HepG2 (cell line): ENCODE measurements around the gene LRRC45. TPM values are rescaled to one million over a fixed set of nuclear protein-coding genes. Genes with fewer than 3 reads are reported as not detected.

Source experiments
- ARID4A ChIP-seq: sonication (generic); formaldehyde crosslinking; IDR thresholded peaks from 2 replicates; pipeline ENCODE4 v1.5.0; 2020; ENCODE audit warnings: mild to moderate bottlenecking, missing genetic modification reagents, borderline replicate concordance
- ELF4 ChIP-seq: sonication (generic); formaldehyde crosslinking; IDR thresholded peaks from 2 replicates; pipeline ENCODE4 v1.5.0; 2020; ENCODE audit warnings: missing genetic modification reagents, mild to moderate bottlenecking, moderate library complexity, borderline replicate concordance
- MED1 ChIP-seq: sonication (generic); formaldehyde crosslinking; IDR thresholded peaks from 2 replicates; pipeline ENCODE4 v1.4.0; 2020; ENCODE audit warnings: missing genetic modification reagents
- NONO ChIP-seq, 2 experiments: fragments of 450-650 bp in 1 of 2; sonication (generic) in 1 of 2; formaldehyde crosslinking in 1 of 2; IDR thresholded peaks in 1 of 2; conservative IDR thresholded peaks in 1 of 2; 2 replicates each; pipeline versions ENCODE4 v1.6.1 to v1.8.0; 2017 to 2022; ENCODE audit warnings: mild to moderate bottlenecking in 1 of 2, missing genetic modification reagents in 1 of 2, moderate library complexity in 1 of 2
- RBFOX2 ChIP-seq: fragments of 200-400 bp; formaldehyde crosslinking; IDR thresholded peaks from 2 replicates; pipeline ENCODE4 v1.6.1; 2017; ENCODE audit warnings: low read depth, mild to moderate bottlenecking, low read length
- ZBED4 ChIP-seq: sonication (generic); formaldehyde crosslinking; IDR thresholded peaks from 2 replicates; pipeline ENCODE4 v1.4.0; 2020; ENCODE audit warnings: missing genetic modification reagents, borderline replicate concordance
- ZNF329 ChIP-seq: sonication (generic); formaldehyde crosslinking; IDR thresholded peaks from 2 replicates; pipeline ENCODE4 v1.9.0; 2021; ENCODE audit warnings: low read depth, mild to moderate bottlenecking, missing genetic modification reagents
- ZNF563 ChIP-seq: sonication (generic); formaldehyde crosslinking; IDR thresholded peaks from 2 replicates; pipeline ENCODE4 v1.8.0; 2022; ENCODE audit warnings: mild to moderate bottlenecking, moderate library complexity, missing genetic modification reagents
- ZNF782 ChIP-seq: sonication (generic); formaldehyde crosslinking; IDR thresholded peaks from 2 replicates; pipeline ENCODE4 v1.4.0; 2020; ENCODE audit warnings: missing genetic modification reagents, mild to moderate bottlenecking, borderline replicate concordance
- ZNF816 ChIP-seq: sonication (generic); formaldehyde crosslinking; IDR thresholded peaks from 2 replicates; pipeline ENCODE4 v1.8.0; 2022; ENCODE audit warnings: missing genetic modification reagents, mild to moderate bottlenecking, borderline replicate concordance
- ZSCAN21 ChIP-seq: sonication (generic); formaldehyde crosslinking; IDR thresholded peaks from 2 replicates; pipeline ENCODE4 v1.8.0; 2022; ENCODE audit warnings: mild to moderate bottlenecking, missing genetic modification reagents, moderate library complexity, borderline replicate concordance
- polyA plus RNA-seq, 8 experiments: library from polyadenylated mRNA; depleted of rRNA in 3 of 8; stranded (reverse) in 7 of 8; unstranded in 1 of 8; fragments of >200 nt; fragmentation: Illumina TruSeq in 4 of 8; extraction: Trizol in 4 of 8; gene quantifications; 2 replicates each; pipeline versions ENCODE4 v1.2.1 to v1.2.3, GENCODE V29; 2011 to 2016; ENCODE audit warnings: low read depth in 4 of 8, missing spikeins in 1 of 8, mixed read lengths in 1 of 8; ENCODE audit not compliant: insufficient read depth in 1 of 8
- total RNA-seq, 5 experiments: library from RNA; depleted of rRNA; stranded (reverse); fragments of >200 nt; fragmentation: Illumina TruSeq; extraction: Trizol; gene quantifications; 2 replicates each; pipeline ENCODE4 v1.2.3, GENCODE V29; 2016; ENCODE audit warnings: low read depth in 1 of 5
- TF ChIP-seq, protein P1 (sequence below): sonication (generic); formaldehyde crosslinking; IDR thresholded peaks from 2 replicates; pipeline ENCODE4 v1.4.0; 2020; ENCODE audit warnings: mild to moderate bottlenecking, missing genetic modification reagents

Gene LRRC45
- total and polyA plus RNA-seq, 2 of the 13 experiments (the other 11 are each of a cell fraction or from before 2014, with no cell fraction given), result 11.6 to 48.1 TPM

DNA sequence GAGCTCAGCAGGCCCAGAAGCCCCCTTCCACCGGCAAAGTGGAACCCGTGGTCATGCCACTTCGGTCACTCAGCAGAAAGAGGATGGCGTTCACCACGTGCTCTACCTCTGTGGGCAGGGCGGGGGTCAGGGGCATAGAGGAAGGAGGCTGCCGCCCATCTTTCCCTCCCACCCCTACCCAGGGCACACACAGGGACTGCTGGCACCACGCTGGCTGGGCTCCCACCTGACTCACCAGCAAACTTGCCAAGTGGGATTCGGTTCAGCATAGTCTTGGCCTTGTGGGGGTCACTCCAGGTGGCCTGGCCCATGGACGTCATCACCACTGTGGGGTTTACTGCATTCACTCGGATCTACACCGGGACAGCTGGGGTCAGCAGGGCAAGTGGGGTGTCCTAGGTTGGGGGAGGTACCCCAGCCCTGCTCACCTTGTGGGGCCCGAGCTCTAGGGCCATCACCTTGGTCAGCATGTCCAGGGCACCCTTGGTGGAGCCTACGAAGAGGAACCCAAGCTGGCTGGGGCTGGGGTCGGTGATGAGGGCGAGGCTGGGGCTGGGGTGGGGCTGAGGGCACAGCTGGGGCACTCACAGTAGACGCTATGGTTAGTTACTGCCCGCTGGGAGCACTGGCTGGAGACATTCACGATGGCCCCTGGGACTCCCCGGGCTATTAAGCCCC lies 13.0 kb downstream of the LRRC45 start (continued):
- no peak for TF ChIP-seq ARID4A
- no peak for TF ChIP-seq NONO (IDR thresholded peaks at IDR 0.05)
- TF ChIP-seq NONO (CRISPR knock-in tag; conservative IDR thresholded peaks at IDR 0.05), result no peak
- TF ChIP-seq ZSCAN21 (CRISPR knock-in tag), result no peak
- no peak for TF ChIP-seq ZNF816 (CRISPR knock-in tag)
- no peak for TF ChIP-seq ZNF563 (CRISPR knock-in tag)
- no peak for TF ChIP-seq ZNF329 (CRISPR knock-in tag)
- no peak for TF ChIP-seq ZBED4
- TF ChIP-seq RBFOX2, result no peak
- TF ChIP-seq, protein P1, sequence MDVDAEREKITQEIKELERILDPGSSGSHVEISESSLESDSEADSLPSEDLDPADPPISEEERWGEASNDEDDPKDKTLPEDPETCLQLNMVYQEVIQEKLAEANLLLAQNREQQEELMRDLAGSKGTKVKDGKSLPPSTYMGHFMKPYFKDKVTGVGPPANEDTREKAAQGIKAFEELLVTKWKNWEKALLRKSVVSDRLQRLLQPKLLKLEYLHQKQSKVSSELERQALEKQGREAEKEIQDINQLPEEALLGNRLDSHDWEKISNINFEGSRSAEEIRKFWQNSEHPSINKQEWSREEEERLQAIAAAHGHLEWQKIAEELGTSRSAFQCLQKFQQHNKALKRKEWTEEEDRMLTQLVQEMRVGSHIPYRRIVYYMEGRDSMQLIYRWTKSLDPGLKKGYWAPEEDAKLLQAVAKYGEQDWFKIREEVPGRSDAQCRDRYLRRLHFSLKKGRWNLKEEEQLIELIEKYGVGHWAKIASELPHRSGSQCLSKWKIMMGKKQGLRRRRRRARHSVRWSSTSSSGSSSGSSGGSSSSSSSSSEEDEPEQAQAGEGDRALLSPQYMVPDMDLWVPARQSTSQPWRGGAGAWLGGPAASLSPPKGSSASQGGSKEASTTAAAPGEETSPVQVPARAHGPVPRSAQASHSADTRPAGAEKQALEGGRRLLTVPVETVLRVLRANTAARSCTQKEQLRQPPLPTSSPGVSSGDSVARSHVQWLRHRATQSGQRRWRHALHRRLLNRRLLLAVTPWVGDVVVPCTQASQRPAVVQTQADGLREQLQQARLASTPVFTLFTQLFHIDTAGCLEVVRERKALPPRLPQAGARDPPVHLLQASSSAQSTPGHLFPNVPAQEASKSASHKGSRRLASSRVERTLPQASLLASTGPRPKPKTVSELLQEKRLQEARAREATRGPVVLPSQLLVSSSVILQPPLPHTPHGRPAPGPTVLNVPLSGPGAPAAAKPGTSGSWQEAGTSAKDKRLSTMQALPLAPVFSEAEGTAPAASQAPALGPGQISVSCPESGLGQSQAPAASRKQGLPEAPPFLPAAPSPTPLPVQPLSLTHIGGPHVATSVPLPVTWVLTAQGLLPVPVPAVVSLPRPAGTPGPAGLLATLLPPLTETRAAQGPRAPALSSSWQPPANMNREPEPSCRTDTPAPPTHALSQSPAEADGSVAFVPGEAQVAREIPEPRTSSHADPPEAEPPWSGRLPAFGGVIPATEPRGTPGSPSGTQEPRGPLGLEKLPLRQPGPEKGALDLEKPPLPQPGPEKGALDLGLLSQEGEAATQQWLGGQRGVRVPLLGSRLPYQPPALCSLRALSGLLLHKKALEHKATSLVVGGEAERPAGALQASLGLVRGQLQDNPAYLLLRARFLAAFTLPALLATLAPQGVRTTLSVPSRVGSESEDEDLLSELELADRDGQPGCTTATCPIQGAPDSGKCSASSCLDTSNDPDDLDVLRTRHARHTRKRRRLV, result no peak
- no peak for TF ChIP-seq ELF4 (CRISPR knock-in tag)
- no peak for TF ChIP-seq ZNF782 (CRISPR knock-in tag)
- no peak for TF ChIP-seq MED1 (CRISPR knock-in tag)
